GM12865 (cell line): ENCODE measurements around the gene ATG2B.

Source experiments
- DNase-seq: peaks from one replicate; pipeline ENCODE4 v3.0.0; 2010; ENCODE audit warnings: low read depth
- H3K4me3 ChIP-seq: 2 replicates; pipeline ENCODE4 v1.5.1; 2011; ENCODE audit warnings: mild to moderate bottlenecking, low read depth, low read length, control low read depth
- CTCF ChIP-seq: IDR thresholded peaks from 2 replicates; pipeline ENCODE4 v1.5.1; 2011; ENCODE audit warnings: low read length, control low read depth, low read depth, inconsistent platforms; ENCODE audit not compliant: insufficient read depth; ENCODE audit errors: missing control alignments

Gene ATG2B

DNA sequence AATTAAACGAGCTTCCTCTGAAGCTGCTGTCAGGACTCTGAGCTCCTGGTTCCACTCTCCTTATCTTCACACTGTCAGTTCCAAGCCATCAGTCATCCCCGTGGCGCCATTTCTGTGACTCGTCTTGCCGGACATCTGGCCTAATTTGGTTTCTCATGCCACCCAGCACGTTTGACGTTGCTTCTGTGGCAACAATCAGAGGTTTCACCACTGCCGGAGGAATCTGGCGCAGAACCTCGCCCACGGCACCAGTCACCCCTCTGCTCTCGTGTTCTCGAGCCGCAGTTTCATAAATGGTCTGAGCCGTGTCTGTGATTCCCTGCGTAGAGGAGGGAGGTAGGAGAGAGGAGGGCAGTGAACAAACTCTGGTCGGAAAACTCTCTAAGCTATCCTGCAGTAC, 77.5 kb downstream of the ATG2B start:
- TF ChIP-seq CTCF: no peak
- H3K4me3 ChIP-seq: no peak overlapping the region
- DNase-seq: no peak

- no peak overlapping the region for H3K4me3 ChIP-seq
- TF ChIP-seq CTCF: no peak
- DNase-seq: no peak
Observed at GRCh38 chr14:96284430-96284829, 78.7 kb downstream of the ATG2B start.

- DNase-seq: no peak
- TF ChIP-seq CTCF: no peak
- no peak overlapping the region for H3K4me3 ChIP-seq
Observed at GRCh38 chr14:96284008-96284407, 79.1 kb downstream of the ATG2B start.

- H3K4me3 ChIP-seq: no peak overlapping the region
- no peak for TF ChIP-seq CTCF
- no peak for DNase-seq
Observed at GRCh38 chr14:96281486-96281885, 81.7 kb downstream of the ATG2B start.

- DNase-seq: no peak
- H3K4me3 ChIP-seq: no peak overlapping the region
- no peak for TF ChIP-seq CTCF
Observed at GRCh38 chr14:96280104-96280503, 83.0 kb downstream of the ATG2B start.

DNA sequence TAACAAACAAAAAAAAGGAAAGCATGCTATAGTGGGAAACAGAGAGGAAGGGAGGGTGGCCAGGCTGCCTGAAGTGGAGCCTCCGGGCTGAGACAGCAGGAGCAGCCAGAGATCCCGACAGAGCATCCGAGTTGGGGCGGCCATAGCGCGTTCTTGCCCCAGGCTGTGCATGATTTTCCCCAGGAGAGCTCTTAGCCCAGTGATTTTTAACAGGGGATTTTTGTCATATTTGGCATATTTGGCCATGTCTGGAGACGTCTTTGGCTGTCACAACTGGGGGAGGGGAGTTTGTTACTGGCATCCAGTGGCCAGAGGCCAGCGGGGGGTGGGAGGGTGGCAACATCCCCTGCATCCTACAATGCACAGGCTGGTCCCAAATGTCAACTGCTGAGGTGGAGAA, 83.6 kb downstream of the ATG2B start:
- no peak overlapping the region for H3K4me3 ChIP-seq
- DNase-seq: no peak
- TF ChIP-seq CTCF: no peak

- no peak for TF ChIP-seq CTCF
- no peak for DNase-seq
- no peak overlapping the region for H3K4me3 ChIP-seq
Observed at GRCh38 chr14:96277890-96278289, 85.3 kb downstream of the ATG2B start.
